Lung (tissue), 12 donors: Measurements from ENCODE around the gene SNX13. TPM values are rescaled to one million over a fixed set of nuclear protein-coding genes. Genes with fewer than 3 reads are reported as not detected.

Experiments
- ATAC-seq: fragments of 200-7000 bp; cut with Tn5 transposase; one replicate; pipeline ENCODE4 v1.9.1; 2020; ENCODE audit warnings: moderate number of reproducible peaks; ENCODE audit not compliant: insufficient read depth, low FRiP score
- DNase-seq, 3 donors: peaks; one replicate each; pipeline ENCODE4 v3.0.0-alpha.2; 2013 to 2017
- H3K27ac ChIP-seq, 2 donors: one replicate each; pipeline ENCODE4 v1.5.1; 2013; ENCODE audit warnings: mild to moderate bottlenecking in 2 of 2, moderate library complexity in 2 of 2, control low read depth in 1 of 2, inconsistent platforms in 1 of 2, low read depth in 1 of 2, low read length in 1 of 2
- H3K27me3 ChIP-seq, 3 donors: one replicate each; pipeline ENCODE4 v1.5.1; 2013; ENCODE audit warnings: low read length in 2 of 3; ENCODE audit not compliant: control insufficient read depth in 3 of 3, insufficient read depth in 3 of 3
- H3K36me3 ChIP-seq, 4 donors: one replicate each; pipeline ENCODE4 v1.5.1; 2013; ENCODE audit warnings: low read length in 4 of 4, mild to moderate bottlenecking in 1 of 4, moderate library complexity in 1 of 4; ENCODE audit not compliant: control insufficient read depth in 4 of 4, insufficient read depth in 4 of 4
- H3K4me1 ChIP-seq, 5 donors: one replicate each; pipeline ENCODE4 v1.5.1; 2013; ENCODE audit warnings: low read length in 5 of 5, mild to moderate bottlenecking in 2 of 5, moderate library complexity in 1 of 5; ENCODE audit not compliant: control insufficient read depth in 5 of 5, insufficient read depth in 5 of 5
- H3K4me3 ChIP-seq: one replicate; pipeline ENCODE4 v1.5.1; 2013; ENCODE audit warnings: mild to moderate bottlenecking, control low read depth, moderate library complexity
- H3K9ac ChIP-seq, 2 donors: one replicate each; pipeline ENCODE4 v1.5.1; 2013; ENCODE audit warnings: low read length in 2 of 2, control low read depth in 1 of 2; ENCODE audit not compliant: insufficient read depth in 1 of 2
- H3K9me3 ChIP-seq, 4 donors: one replicate each; pipeline ENCODE4 v1.5.1; 2013; ENCODE audit warnings: low read length in 3 of 4, mild to moderate bottlenecking in 1 of 4, moderate library complexity in 1 of 4; ENCODE audit not compliant: control insufficient read depth in 4 of 4, insufficient read depth in 3 of 4
- WGBS, 2 donors: extraction: QIAGEN DNeasy Blood & Tissue Kit; methylation state at CpG; one replicate each; pipeline ENCODE4 v1.1.7; 2013; 5-methylcytosine and 5-hydroxymethylcytosine counted together
- polyA plus RNA-seq, 2 donors: library from polyadenylated mRNA; stranded (reverse); fragments of 200-250 nt; gene quantifications; one replicate each; pipeline ENCODE4 v1.2.1, GENCODE V29; 2013
- total RNA-seq, 2 donors: library from RNA; depleted of rRNA in 1 of 2; stranded (reverse); fragments of >200 nt in 1 of 2; gene quantifications; one replicate each; pipeline ENCODE4 v1.2.1, GENCODE V29; 2014 to 2021
- TF ChIP-seq, protein P1 (sequence below): IDR thresholded peaks from 2 replicates; pipeline ENCODE4 v1.5.1; 2012; ENCODE audit warnings: mild to moderate bottlenecking; ENCODE audit errors: control extremely low read depth, extremely low read depth
- donor health status: control.
- donor health status: control.
- donor health status: Bipolar disorder and iron deficiency.
- donor health status: healthy.
- donor health status: DM: yes; HTN: yes; CAD: no.

The SNX13 gene
- total and polyA plus RNA-seq, 4 donors, result 8.9 to 104 (median 31.9) TPM

DNA sequence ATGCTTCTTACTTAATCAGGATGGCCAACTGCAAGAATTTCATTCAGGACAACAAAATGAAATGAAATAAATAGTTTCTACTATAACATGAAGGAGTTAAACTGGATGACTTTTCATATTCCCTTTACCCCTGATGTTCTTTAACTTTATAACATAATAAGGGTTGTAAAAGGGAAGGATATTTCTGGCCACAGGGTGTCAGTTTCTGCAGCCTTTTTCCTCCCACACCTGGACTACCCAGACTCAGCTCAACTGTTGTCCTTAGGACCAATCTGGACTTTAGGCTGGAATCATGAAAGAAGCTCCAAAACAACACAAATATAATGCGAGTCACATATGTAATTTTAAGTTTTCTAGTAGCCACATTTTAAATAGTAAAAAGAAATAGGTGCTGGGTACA lies 44.0 kb upstream of the SNX13 start:
- Histone ChIP-seq H3K4me1 (peaks cover 0 to 8% (median 0%) of the 10 kb centered on the region in 5 donors), H3K36me3 (no peaks in the 10 kb centered on the region), H3K4me3 (no peak overlapping the region), H3K27me3 (no peaks in the 10 kb centered on the region), H3K27ac (no peak overlapping the region), H3K9ac (no peak overlapping the region), H3K9me3 (peaks cover 0 to 1% (median 0%) of the 10 kb centered on the region in 4 donors)
- TF ChIP-seq, protein P1, sequence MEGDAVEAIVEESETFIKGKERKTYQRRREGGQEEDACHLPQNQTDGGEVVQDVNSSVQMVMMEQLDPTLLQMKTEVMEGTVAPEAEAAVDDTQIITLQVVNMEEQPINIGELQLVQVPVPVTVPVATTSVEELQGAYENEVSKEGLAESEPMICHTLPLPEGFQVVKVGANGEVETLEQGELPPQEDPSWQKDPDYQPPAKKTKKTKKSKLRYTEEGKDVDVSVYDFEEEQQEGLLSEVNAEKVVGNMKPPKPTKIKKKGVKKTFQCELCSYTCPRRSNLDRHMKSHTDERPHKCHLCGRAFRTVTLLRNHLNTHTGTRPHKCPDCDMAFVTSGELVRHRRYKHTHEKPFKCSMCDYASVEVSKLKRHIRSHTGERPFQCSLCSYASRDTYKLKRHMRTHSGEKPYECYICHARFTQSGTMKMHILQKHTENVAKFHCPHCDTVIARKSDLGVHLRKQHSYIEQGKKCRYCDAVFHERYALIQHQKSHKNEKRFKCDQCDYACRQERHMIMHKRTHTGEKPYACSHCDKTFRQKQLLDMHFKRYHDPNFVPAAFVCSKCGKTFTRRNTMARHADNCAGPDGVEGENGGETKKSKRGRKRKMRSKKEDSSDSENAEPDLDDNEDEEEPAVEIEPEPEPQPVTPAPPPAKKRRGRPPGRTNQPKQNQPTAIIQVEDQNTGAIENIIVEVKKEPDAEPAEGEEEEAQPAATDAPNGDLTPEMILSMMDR, result no peak
- ATAC-seq, result no peak
- DNase-seq, result no peak
- WGBS, 2 donors, result 93 to 97% methylated on average over 1 of the region's 1 CpG

DNA sequence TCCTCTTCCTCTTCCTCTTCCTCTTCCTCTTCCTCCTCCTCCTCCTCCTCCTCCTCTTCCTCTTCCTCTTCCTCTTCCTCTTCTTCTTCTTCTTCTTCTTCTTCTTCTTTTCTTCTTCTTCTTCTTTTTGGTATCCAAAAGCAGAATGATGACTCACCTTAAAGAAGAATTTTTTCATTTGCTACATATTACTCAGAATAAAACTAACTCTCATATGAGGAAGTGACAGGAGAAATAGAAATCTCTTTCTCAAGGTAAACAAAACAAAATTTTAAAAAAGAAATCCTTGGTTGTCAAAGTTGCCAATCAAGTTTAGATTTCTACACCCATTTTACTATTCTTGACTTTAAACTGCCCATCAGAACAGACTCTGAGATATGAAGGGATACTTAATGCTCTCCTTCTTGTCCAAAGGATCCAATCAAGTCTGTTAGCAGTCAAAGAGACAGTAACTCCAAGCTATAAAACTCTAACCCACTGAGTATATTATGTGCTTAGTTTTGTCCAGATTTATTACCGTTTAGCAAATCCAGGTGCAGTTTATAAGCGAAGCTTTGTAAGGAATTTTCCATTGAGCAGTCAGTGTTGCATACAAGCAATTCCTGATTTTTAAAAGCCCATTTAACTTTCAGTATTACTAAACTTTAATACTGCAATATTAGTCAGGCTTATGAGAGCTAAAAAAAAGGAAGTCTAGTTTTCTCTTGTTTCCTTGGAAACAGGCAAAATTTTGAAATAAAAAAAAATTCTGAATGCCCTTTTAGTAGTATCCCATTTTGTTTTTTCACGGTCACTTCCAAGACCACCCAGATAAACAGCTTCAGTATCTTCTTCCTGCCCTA lies 43.1 kb upstream of the SNX13 start:
- Histone ChIP-seq H3K27ac (no peak overlapping the region), H3K9me3 (no peaks in the 10 kb centered on the region), H3K9ac (no peak overlapping the region), H3K4me1 (peaks cover 0 to 8% (median 0%) of the 10 kb centered on the region in 5 donors), H3K36me3 (no peaks in the 10 kb centered on the region), H3K27me3 (no peaks in the 10 kb centered on the region), H3K4me3 (no peak overlapping the region)
- TF ChIP-seq, protein P1, result no peak
- 81 to 83% methylated on average over 3 of the region's 3 CpGs for WGBS, 2 donors
- DNase-seq (no peak), ATAC-seq (no peak)

DNA sequence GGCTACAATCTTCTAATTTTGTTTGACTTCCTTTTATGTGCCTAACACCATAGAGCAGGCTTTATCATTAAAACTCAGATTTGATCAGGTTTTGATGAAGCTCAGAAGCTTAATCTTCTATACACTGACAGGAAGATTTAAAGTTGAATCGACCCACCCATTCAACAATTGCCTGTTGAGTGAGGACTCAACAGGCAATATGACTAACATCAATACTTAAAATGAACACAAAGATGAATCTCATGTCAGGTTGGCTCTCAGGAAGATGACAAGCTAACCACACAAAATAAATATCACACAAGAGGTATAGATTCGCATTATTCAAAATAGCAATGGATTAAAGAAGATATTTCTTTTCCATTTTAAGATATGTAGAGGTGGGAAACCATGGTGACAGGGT lies 36.7 kb upstream of the SNX13 start:
- H3K27ac ChIP-seq, result no peak overlapping the region
- no peak overlapping the region for H3K4me3 ChIP-seq
- WGBS, 2 donors, result 46 to 54% methylated on average over 2 of the region's 2 CpGs
- H3K9ac ChIP-seq, result no peak overlapping the region
- no peaks in the 10 kb centered on the region for H3K9me3 ChIP-seq
- no peaks in the 10 kb centered on the region for H3K27me3 ChIP-seq
- ATAC-seq, result no peak
- no peaks in the 10 kb centered on the region for H3K4me1 ChIP-seq
- no peak for DNase-seq
- TF ChIP-seq, protein P1, result no peak
- H3K36me3 ChIP-seq, result no peaks in the 10 kb centered on the region

DNA sequence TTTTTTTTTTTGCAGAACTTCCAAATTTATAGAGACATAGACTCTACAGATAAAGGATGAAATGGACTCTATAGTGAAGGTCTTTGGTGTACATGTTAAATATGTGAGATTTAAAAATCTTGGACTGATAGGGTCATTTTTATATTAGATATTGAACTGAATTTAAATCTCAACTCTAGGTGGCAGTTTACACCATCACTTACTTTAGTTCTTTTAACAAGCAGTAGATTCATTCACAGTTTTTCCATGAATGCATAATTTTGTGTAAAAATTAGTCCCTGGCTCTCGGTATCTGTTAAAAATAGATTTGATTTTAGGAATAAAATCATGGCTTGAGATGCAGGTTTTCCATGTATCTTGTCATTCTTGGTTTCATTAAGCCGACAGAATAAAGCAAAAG lies 31.1 kb upstream of the SNX13 start:
- no peaks in the 10 kb centered on the region for H3K9me3 ChIP-seq
- WGBS, 2 donors, result 87 to 91% methylated on average over 2 of the region's 2 CpGs
- no peak overlapping the region for H3K27ac ChIP-seq
- H3K36me3 ChIP-seq, result no peaks in the 10 kb centered on the region
- DNase-seq (peak in 2 of 3 donors; percentile 12 to 34), ATAC-seq (no peak)
- TF ChIP-seq, protein P1, result no peak
- no peaks in the 10 kb centered on the region for H3K4me1 ChIP-seq
- no peaks in the 10 kb centered on the region for H3K27me3 ChIP-seq
- no peak overlapping the region for H3K9ac ChIP-seq
- no peak overlapping the region for H3K4me3 ChIP-seq
